GM21619 (cell line): ENCODE data around the gene IRS2.

Experiments used
- ATAC-seq: cut with Tn5 transposase; IDR thresholded peaks from one replicate; pipeline ENCODE4 v1.9.1; 2021; ENCODE audit not compliant: unreplicated experiment

Gene IRS2

GRCh38 chr13:109760951-109761350 is 25.4 kb downstream of the IRS2 start:
- no peak for ATAC-seq

- ATAC-seq, result no peak
These were observed 26.0 kb downstream of the IRS2 start for GRCh38 chr13:109760402-109760801.

DNA sequence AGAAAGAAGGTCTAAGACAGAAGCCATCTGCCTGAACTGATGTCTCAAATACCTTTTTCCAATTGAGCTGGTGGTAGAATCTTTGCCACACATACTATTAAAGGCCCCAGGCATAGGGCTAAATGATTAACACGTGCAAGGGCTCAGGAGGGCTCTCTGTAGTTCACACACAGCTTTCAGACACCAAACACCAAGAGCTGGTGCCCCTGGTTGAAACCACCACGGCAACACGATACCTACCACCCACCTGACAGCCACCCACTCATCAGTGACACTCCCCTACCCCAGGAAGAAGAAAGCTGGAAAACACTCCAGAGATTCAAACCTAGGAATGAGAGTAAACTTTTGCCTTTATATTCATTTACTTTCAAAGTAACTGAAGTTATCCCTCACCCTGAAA is 26.8 kb downstream of the IRS2 start:
- ATAC-seq, result no peak

DNA sequence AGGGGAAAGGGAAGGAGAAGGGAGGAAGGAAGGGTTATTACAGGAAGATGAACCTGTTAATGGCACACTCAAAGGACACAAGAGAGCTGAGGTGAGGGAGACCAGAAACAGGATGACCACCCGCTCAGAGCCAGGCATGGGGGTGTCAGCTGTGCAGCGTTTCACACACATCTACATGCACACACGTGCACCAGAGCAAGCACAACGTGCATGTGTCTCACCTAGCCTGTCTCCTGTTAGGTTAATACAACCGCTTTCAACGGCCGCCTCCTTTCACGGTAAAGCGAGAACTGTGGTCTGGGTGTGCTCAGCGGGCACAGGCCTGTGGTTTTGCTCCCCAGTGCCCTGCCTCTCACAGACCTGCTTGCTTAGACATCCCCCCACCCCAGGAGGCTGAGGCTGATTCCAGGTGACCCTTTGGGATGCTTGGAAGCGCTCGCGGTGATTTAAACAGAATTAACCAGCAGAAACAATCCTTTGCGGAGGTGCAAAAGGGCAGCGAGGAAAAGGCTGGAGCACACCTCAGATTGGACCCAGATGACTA is 27.4 kb downstream of the IRS2 start:
- no peak for ATAC-seq

DNA sequence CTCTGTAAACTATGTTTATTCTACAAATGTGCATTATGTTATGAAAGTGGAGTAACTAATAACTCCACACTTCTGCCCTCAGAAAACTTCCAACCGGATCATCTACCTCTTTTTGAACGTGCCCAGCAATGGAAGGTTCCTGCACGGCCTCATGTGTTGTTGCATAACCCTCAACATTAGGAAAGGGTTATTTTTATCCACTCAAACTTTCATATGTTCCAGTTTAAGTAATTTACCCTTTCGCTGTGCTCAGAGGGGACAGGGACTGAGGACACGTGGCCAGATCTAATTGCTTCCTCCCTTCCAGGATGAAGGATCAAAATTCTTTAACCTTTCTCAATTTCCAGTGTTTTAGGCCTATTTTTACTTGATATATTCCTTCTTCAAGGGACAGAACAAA is 29.6 kb downstream of the IRS2 start:
- ATAC-seq, result no peak

- no peak for ATAC-seq
These were observed 30.4 kb downstream of the IRS2 start for GRCh38 chr13:109755997-109756396.

GRCh38 chr13:109755551-109755950 is 30.8 kb downstream of the IRS2 start:
- ATAC-seq, result no peak

DNA sequence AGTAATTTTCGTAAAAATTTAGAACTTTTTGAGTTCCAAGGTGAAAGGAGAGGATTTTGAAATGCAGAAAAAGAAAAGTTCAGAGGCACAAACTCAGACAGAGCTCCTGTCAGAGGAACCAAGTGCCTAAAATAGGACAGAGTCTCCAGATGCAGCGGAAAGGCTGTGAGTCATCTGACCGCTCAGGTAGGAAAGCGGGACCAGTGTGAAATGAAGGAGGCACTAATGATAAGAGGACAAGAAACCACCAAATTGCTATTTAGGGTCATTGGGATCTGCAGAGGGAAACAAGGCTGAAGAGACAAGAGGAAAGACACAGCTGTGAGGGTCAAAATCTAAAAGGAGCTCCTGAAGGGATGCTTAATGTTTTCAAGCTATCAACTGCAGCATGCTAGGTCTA is 34.9 kb downstream of the IRS2 start:
- ATAC-seq, result no peak

- no peak for ATAC-seq
These were observed 36.1 kb downstream of the IRS2 start for GRCh38 chr13:109750221-109750775.

- ATAC-seq, result no peak
These were observed 37.0 kb downstream of the IRS2 start for GRCh38 chr13:109749365-109749764.

GRCh38 chr13:109748677-109749076 is 37.7 kb downstream of the IRS2 start:
- no peak for ATAC-seq

- no peak for ATAC-seq
These were observed 38.9 kb downstream of the IRS2 start for GRCh38 chr13:109747524-109747923.

- no peak for ATAC-seq
These were observed 40.0 kb downstream of the IRS2 start for GRCh38 chr13:109746364-109746763.

DNA sequence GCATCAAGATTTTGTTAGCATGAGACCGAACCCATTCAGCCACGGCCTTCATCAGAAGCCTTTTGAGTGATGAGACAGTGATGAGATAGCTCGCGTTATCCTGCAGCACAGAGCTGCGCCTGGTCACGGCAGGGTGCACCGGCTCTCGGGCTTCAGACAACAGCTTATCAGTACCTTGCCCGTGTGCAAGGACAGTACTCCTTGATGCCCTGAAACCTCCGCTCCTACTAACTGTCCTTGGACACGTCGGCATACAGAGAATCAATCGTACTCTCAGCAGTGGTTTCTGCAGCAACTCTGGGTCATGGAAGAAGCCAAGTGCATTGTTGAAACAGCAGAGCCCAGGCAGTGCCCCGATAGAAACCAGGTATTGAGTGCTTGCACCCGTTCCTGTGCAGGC is 40.7 kb downstream of the IRS2 start:
- no peak for ATAC-seq

- ATAC-seq, result no peak
These were observed 41.3 kb downstream of the IRS2 start for GRCh38 chr13:109745060-109745459.

- ATAC-seq, result no peak
These were observed 41.8 kb downstream of the IRS2 start for GRCh38 chr13:109744512-109745051.

GRCh38 chr13:109743706-109744453 is 42.5 kb downstream of the IRS2 start:
- peak; percentile 86 for ATAC-seq

DNA sequence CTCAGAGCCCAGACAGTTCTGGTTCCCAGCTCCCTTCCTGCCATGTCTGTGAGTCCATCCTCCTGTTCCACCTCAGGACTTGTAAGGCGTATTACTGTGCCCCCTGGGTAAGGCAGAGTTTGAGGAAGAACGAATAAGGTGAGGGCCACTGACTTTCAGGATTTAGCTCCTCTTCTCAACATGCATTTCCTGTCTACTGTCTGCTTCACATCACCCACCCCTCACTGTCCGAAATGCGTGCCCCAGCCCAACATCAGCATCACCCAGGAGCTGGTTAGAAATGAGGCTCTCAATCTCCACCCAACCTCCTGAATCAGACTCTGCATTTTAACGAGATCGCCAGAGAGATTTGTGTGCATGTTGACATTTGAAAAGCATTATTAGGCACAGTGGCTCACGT is 44.4 kb downstream of the IRS2 start:
- ATAC-seq, result no peak

- no peak for ATAC-seq
These were observed 45.7 kb downstream of the IRS2 start for GRCh38 chr13:109740721-109741120.

DNA sequence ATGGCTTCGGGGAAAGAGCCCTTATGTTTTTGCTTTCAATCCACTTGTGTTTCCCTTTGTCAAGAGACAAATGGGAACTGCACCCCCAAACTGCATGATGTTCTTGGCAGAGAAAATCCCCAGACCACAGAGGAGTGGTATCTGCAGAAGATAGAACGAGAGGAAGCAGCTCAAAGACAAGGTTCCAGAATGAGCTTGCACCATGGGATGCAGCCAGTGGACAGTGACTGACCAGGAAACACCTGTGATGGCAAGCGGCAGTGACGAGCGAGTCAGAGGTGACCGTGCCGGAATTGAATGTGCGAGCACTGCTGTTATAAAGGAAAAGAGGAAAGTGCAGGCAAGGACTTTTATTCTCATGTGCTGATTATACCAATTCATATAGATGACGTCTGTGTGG is 46.3 kb downstream of the IRS2 start:
- no peak for ATAC-seq

DNA sequence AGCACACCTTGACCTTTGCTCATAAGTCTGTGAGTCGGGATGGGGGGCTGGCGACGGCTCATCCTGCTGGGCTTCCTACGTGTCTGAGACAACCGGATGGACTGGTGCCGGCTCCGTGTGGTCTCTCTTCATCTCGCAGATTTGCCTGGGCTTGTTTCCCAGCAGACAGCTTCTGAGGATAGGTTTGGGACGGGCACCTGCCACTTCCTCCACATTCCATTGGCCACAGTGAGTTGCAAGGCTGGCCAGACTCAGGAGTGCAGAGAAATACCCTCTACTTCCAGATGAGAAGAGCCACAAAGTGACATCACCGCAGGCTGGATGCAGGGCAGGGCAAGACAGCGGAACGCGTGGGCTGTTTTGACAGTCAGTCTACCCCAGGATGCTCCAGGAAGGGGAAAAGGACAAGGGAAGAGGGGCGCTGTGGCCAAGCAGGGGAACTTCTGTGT is 48.1 kb downstream of the IRS2 start:
- no peak for ATAC-seq

GRCh38 chr13:109737606-109738005 is 48.8 kb downstream of the IRS2 start:
- no peak for ATAC-seq
